HG02840 (cell line): Measurements from ENCODE around the gene MMP20.
"Not testable (repeated sequence)": the region's sequence is repeated elsewhere in the genome, so short reads cannot be mapped to it uniquely, and the experiment has no call there.

Experiments used
- ATAC-seq: cut with Tn5 transposase; IDR thresholded peaks from one replicate; pipeline ENCODE4 v1.9.1; 2021; ENCODE audit warnings: mild to moderate bottlenecking, moderate library complexity, moderate number of reproducible peaks; ENCODE audit not compliant: unreplicated experiment, low FRiP score

The MMP20 gene, protein sequence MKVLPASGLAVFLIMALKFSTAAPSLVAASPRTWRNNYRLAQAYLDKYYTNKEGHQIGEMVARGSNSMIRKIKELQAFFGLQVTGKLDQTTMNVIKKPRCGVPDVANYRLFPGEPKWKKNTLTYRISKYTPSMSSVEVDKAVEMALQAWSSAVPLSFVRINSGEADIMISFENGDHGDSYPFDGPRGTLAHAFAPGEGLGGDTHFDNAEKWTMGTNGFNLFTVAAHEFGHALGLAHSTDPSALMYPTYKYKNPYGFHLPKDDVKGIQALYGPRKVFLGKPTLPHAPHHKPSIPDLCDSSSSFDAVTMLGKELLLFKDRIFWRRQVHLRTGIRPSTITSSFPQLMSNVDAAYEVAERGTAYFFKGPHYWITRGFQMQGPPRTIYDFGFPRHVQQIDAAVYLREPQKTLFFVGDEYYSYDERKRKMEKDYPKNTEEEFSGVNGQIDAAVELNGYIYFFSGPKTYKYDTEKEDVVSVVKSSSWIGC

GRCh38 chr11:102625177-102625576 is at the start of gene MMP20:
Gene MMP20, minus strand, starts transcription at chr11:102625332. Its CDS starts 13 bp downstream, at chr11:102625319.
- no peak for ATAC-seq

GRCh38 chr11:102669664-102670063 is 44.5 kb upstream of the MMP20 start:
- no peak for ATAC-seq

GRCh38 chr11:102666331-102666957 is 41.3 kb upstream of the MMP20 start:
- ATAC-seq: no peak

DNA sequence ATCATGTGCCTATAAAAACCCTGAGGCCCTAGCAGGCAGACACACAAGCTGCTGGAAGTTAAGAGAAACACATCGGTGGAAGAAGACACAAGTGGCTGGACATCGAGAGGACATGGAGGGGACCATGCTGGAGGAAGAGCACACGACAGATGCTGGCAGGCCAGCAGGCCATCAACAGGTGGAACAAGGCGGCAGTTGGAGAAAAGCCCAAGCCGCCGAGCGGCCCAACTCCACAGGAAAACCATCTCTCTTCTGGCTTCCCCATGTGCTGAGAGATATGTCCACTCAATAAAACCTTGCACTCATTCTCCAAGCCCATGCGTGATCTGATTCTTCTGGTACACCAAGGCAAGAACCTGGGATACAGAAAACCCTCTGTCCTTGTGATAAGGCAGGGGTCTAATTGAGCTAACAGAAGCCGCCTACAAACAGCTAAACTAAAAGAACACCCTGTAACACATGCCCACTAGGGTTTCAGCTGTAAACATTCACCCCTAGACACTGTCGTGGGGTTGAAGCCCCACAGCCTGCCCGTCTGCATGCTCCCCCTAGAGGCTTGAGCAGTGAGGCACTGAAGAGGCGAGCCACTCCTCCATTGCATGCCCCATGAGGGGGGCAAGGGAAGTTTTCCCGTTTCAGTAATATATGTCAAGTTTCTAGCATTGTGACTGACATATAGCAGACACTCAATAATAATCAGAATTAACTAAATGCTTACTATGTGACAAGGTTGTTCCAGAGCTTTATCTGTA is 39.0 kb upstream of the MMP20 start:
- no peak for ATAC-seq

- no peak for ATAC-seq
Observed at GRCh38 chr11:102662607-102663006, 37.5 kb upstream of the MMP20 start.

- no peak for ATAC-seq
Observed at GRCh38 chr11:102661040-102661439, 35.9 kb upstream of the MMP20 start.

DNA sequence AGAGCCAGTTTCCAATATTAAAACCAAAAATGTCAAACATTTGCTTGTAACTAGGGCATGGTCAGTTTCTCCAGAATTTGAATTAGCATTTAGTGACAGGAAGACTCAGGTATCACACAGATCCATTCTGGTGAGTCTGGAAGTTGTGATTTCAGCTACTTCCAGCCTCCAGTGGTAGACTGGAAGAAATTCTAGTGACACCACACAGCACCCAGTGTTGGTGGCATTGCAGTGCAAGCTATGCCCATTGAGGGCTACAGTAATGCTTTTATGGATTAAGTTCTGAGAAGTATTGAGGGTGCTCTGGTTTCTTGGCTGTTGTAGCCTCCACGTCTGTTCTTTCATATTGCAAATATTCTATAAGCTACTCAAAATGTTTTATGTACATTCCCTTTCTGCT is 31.4 kb upstream of the MMP20 start:
- no peak for ATAC-seq

DNA sequence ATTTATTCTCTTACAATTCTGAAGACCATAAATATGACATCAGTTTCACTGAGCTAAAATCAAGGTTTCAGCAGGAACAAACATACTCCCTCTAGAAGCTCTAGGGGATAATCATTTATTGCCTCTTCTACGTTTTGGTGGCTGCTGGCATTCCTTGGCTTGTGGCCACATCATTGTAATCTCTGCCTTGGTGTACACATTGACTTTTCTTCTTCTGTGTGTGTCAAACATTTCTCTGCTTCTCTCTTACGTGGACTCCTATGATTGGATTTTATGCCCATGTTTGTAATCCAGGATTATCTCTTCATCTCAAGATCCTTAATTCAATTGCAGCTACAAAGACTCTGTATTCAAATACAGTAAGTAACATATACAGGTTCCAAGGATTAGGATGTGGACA is 30.4 kb upstream of the MMP20 start:
- no peak for ATAC-seq

GRCh38 chr11:102654761-102655160 is 29.6 kb upstream of the MMP20 start:
- no peak for ATAC-seq

GRCh38 chr11:102653744-102654291 is 28.7 kb upstream of the MMP20 start:
- no peak for ATAC-seq

- ATAC-seq: no peak
Observed at GRCh38 chr11:102647430-102647829, 22.3 kb upstream of the MMP20 start.

DNA sequence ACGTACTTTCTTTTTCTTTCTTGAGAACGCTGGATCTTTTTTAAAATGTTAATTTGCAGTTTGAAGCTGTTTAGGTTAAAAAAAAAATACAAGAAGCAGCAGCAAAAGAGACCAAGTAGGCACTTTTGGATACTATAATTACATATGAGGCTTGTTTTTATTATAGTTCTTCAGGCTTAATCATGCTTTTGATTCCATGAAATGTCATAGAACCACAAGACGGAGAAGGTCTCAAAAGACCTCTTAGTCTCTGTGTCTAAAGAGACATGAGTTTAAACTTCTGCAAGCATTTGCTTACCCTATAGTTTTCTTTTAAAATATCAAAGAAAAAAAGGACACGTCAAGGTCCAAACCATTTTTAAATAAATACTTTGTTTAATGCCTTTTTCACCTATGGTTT is 18.8 kb upstream of the MMP20 start:
- no peak for ATAC-seq

GRCh38 chr11:102640946-102641345 is 15.8 kb upstream of the MMP20 start:
- no peak for ATAC-seq

GRCh38 chr11:102639656-102640055 is 14.5 kb upstream of the MMP20 start:
- no peak for ATAC-seq

DNA sequence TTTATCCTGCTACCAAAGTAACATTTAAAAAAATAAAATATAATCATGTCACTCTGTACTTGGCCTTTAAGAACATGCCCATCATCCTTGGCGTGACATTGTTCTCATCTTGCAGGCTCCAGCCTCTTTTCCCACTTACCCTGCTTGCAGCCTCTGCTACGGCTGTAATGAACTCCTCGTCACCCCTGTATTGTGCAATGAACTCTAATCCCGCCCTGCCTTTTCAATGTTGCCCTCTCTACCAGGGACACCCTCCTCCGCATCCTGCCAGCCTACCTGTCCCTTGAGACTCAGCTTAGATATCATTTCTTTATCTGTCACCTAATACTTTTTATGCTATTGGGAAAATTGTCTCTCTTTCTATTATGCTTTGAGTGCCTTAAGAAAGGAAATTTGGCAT is 12.6 kb upstream of the MMP20 start:
- no peak for ATAC-seq

GRCh38 chr11:102633385-102634026 is 8.4 kb upstream of the MMP20 start:
- no peak for ATAC-seq

DNA sequence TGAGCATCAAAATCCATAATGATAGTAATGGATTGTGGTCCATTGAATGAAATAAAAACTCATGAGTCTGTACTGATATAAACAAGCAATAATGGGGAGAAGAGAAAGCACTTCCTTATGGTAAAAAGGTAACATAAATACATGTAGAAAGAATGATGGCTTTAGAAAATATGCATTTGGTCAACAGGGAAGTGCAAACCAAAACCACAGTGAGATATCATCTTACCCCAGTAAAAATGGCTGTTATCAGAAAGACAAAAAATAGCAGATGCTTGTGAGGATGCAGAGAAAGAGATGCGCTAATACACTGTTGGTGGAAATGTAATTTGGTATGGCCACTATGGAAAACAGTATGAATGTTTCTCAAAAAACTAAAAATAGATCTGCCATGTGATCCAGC is 6.9 kb upstream of the MMP20 start:
- ATAC-seq: no peak

- ATAC-seq: no peak
Observed at GRCh38 chr11:102630598-102631448, 5.7 kb upstream of the MMP20 start.

GRCh38 chr11:102629908-102630307 is 4.8 kb upstream of the MMP20 start:
- not testable (repeated sequence) for ATAC-seq
